Upper lobe of left lung (tissue), 4 donors: ENCODE measurements around the gene CSH1.
"Not testable (repeated sequence)": the region's sequence is repeated elsewhere in the genome, so short reads cannot be mapped to it uniquely, and the experiment has no call there.

Experiments
- CTCF ChIP-seq, 6 experiments: fragments of 450-650 bp in 4 of 6; fragments of 200-600 bp in 2 of 6; sonication (generic) in 2 of 6; IDR thresholded peaks; one replicate each; pipeline ENCODE4 v1.5.1; 2016 to 2019; ENCODE audit warnings: antibody characterized with exemption in 6 of 6
- POLR2A ChIP-seq, 4 donors: fragments of 450-650 bp; IDR thresholded peaks; one replicate each; pipeline ENCODE4 v1.5.1; 2016 to 2017; ENCODE audit warnings: antibody characterized with exemption in 4 of 4, mild to moderate bottlenecking in 2 of 4
- POLR2AphosphoS5 ChIP-seq, 2 donors: sonication (generic); formaldehyde crosslinking; IDR thresholded peaks; one replicate each; pipeline ENCODE4 v1.5.1; 2017; ENCODE audit warnings: antibody characterized with exemption in 2 of 2

GRCh38 chr17:63870292-63870665 is 26.1 kb downstream of the CSH1 start:
- TF ChIP-seq POLR2A, CTCF, POLR2AphosphoS5 (IDR thresholded peaks at IDR 0.05): not testable (repeated sequence)
